Measurements from ENCODE around the gene RXRG.

GRCh38 chr1:165468726-165469249 lies 23.9 kb upstream of the RXRG start:
- TF ChIP-seq YY1 (IDR thresholded peaks at IDR 0.05; ENCODE audit: insufficient read depth, insufficient read length) (no peak), ZNF274 (IDR thresholded peaks at IDR 0.05; ENCODE audit: low read depth, low read length) (no peak)
